UCSD-AML1 (cell line): ENCODE measurements around the gene SETD3.

Experiments used
- DNase-seq: peaks from one replicate; lab custom pipeline; 2025; ENCODE audit not compliant: unreplicated experiment; lab: John Stamatoyannopoulos, UW

The SETD3 gene

DNA sequence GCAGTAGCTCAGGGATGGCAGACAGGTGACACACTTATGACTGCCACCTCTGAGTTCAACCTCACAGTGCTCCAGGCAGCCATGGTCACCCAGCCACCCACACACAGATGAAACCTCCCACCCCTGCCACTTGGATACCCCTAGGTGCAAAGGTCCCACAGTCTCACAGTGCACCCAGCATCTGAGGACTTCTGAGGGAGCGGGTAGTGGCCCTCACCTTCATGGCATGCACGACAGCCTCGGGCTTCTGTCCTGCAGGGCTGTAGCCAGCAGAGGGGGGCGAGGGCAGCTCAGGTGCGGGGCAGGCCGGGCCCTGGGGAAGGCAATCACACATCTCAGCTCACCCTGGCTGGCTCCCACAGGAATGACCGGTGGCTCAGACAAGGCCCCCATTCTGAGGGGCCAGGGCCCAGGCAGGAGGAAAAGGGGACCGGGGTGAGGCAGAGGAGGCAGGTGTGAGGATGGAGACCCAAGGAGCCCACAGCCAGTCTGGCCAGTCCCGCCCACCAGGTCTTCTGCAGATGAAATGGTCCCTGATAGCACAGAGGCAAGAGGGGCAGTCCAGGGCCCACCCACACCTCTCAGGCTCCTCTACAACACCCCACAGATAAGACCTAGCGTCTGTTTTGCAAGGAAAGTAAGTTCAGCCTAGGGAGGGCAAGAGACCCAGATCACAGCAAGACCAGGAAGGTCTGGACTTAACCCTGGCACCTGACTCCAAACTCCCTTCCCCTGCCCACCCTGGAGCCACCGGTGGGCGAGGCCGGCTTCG is 36.4 kb upstream of the SETD3 start:
- DNase-seq: no peak

DNA sequence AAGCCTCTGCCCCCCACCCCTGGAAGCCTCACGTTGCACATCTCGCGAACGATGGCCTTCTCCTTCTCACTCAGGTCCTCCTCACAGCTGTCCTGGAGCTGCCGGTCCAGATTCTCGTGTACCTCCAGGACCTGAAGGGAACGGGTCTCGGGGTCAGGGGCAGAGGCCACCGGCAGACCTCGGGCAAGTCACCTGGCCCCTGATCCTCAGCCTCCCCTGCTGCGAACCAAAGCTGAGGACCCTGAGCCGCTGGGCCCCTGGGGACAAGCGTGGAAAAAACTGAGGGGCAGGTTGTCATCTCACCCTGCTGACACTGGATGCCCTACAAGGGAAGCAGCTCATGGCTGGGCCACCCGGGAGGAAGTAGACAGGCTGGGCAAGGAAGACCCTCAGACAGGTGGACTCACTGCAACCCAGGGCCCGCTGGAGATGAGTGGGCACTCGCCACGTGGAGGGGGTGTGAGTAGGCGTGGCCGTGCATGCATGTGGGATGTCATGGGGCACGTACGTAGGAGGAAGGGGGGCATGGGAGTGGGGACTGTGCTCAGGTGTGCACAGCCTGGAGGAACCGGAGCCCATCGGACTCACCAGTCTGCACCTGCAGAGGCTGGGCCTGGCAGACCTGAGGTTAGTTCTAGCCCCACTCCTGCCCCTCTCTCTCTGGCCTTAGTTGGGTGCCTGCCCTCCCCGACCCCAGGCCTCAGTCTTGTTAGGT is 35.7 kb upstream of the SETD3 start:
- no peak for DNase-seq

GRCh38 chr14:99515301-99516155 is 34.9 kb upstream of the SETD3 start:
- DNase-seq: no peak

DNA sequence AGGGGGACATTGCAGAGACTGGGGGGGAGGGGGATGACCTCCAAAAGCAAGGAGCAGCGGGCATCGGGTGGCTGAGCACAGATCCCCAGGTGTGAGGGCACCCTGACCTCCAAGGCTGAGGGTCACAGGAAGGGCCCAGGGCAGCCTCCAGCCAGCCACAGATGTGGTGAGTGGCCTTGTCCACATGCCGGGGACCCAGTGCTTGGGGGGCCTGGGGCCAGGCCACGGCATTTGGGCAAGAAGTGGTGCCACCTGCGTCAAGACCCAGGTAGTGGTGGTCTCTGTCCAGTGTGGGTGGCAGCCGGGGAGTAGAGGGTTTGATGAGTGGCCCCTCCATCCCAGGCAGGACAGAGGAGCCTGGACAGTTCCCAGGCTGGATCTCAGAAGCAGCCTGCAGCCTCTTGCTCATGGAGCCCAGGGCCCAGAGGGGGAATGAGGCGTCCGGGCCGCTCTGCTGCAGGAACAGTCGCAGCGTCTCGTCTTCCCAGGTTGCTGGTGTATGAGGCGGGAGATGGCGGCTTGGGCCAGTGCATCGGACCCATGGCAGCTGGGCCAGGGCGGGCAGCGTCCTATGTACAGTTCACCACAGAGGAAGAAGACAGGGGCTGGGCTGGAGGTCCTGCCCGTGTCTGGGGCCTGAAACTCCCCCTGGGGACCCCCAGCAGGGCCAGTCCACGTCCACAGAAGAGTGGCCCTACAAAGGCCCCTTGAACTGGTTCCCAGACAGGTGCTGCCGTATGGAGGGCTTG is 34.1 kb upstream of the SETD3 start:
- no peak for DNase-seq

DNA sequence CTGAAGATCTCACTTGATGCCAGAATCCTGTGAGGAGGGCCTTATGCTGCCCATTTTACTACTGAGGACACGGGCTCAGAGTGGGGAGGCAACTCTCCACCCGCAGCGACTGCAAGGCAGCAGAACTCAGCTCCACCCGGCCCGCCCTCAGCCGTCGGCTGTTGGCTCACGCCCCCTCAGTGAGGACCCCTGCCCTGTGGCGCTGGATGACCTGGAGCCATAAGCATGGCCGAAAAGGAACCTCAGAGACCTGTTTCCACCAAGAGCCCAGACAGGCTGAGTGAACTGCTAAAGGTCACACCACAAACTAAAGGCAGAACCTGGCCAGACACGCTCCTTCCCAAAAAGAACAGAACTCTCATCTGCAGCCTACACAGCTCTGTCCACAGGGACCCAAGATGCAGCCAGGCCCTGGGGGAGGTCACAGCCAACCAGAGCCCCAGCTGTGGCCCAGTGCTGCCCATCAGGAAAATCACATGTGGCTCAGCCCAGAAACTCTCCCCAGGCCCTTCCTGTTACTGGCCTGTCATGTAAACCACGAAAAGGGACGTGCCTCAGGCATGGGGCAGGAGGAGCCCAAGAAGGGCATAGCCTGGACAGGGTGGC is 33.4 kb upstream of the SETD3 start:
- no peak for DNase-seq

DNA sequence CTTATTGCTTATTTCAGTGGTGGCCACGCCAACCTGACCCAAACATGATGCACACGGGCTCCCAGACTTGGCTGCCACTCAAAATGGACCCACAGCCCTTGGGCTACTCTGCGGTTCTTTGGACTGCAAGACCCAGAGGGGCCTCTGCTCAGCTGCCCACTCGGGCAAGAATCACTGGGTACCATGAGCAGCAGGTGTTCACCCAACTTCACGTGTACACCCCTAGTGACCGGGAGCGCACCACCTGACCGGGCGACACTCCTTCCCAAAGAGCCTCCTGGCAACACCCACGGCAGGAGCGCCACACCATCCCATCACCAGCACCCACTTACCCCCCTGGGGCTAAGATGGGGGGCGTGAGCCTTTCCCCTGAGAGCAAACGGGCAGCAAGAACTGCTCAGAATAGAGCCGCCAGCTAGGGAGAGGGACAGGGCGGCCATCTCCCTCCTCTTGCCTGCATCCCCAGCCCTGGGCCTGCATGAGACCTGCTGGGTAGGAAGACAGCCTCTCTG is 32.6 kb upstream of the SETD3 start:
- DNase-seq: no peak

DNA sequence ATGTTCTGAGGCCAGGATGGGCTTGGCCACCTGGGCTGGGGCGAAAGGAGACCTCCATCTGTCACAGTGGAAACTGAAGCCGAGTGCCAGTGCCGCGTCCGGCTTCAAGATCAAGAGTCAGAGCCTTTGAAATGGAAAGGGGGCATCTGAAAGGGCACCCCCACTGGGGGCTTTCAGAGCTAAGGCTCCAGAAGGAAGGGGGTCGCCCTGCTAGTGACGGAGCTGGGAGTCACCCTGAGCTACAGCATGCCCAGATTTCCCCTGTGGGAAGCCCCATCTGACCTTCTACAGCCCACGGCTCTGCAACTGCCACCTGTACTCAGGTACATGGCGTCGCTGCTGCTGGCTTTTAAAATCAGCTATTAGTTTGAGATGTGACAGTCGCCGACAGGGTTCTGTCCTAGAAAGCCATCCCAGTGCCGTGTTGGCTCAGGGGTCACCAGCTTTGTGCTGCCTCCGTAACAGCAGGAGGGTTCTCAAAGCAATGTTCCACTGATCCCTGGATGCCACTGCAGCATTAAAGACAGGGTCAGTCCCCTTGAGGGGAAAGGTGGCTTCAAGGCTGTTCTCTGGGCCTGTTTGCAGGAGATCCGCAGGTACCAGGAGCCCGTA is 32.0 kb upstream of the SETD3 start:
- no peak for DNase-seq

- DNase-seq: no peak
Observed at GRCh38 chr14:99512110-99512449, 31.4 kb upstream of the SETD3 start.

DNA sequence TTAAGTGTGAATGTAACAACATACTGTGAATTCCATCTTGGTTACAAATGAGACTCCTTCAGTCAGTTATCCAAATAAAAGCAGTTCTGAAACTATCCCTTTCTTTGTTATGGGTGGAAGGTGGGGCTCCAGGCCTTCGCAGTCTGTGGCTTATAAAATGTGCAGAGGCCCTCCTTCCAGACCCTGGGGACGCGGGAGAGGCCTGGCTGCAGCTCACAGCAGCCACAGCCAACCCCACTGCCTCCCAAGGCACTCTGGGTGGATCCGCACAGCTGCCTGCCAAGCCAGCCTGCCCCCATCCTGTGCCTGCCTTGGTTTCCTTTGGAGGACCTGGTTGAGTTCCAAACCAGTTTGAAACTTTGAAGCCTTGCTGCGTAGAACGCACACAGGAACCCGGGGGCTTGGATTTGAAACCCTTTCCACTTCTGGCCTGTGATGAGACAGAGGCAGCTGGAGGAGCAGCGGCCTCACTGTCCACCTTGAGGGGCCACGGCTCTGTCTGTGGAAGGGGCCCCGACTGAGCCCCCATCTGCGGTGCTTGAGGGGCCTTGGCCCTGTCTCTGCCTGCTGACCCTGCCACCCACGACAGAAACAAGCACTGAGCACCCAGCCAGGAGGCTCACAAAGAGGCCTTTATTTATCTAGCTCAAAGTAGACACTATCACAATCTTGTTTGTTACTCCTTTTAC is 30.9 kb upstream of the SETD3 start:
- DNase-seq: no peak

- no peak for DNase-seq
Observed at GRCh38 chr14:99510556-99511139, 30.0 kb upstream of the SETD3 start.

DNA sequence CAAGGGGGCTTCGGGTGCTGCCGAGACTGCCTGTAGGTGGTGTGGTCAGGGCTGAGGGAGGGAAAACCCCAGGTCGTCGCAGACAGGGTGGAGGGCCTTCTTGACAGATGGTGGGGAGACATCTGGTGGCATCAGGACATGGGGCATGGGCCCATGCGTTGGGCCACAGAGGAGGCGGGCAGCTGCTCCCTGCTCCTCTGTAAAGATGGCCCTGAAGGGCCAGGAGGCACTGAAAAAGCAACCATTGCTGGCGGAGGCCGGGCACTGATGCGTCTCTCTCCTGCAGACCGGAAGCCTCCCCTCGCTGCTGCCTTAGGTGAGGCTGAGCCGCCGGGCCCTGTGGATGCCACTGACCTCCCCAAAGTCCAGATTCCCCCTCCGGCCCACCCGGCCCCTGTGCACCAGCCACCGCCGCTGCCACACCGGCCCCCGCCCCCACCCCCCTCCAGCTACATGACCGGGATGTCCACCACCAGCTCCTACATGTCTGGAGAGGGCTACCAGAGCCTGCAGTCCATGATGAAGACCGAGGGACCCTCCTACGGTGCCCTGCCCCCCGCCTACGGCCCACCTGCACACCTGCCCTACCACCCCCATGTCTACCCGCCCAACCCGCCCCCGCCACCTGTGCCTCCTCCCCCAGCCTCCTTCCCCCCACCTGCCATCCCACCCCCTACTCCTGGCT is 29.4 kb upstream of the SETD3 start:
- no peak for DNase-seq

DNA sequence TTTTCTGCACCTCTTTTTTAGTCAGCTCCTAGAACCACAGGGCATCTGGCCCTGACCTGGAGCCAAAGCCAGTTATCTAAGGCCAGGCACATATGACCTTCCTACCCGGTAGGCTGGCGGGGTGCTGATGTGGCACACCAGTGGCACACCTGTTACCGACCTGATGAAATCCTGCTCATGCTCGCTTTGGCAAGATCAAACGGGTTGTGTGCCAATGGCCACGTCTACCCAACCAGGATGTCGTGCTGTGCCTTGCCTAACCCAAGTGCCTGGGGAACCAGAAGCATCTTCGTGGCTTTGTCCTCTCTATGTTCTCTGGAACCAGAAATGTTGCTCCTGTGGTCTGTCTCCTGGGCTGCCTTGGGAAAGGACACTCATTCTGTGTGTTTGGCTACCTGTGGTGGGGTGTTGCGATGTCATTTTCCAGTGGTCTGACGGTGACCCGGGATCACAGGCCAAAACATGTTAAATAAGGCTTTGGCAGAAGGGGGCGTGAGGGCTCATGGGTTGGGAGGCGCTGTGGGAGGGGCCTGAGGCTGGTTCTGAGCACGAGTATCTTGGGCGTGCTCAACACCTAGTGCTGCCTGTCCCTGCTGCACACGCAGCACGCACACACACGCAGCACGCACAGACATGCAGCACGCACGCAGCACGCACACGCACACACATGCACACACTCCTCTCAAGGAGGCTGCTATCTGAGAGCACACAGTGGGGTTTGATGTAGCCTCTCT is 28.4 kb upstream of the SETD3 start:
- no peak for DNase-seq

DNA sequence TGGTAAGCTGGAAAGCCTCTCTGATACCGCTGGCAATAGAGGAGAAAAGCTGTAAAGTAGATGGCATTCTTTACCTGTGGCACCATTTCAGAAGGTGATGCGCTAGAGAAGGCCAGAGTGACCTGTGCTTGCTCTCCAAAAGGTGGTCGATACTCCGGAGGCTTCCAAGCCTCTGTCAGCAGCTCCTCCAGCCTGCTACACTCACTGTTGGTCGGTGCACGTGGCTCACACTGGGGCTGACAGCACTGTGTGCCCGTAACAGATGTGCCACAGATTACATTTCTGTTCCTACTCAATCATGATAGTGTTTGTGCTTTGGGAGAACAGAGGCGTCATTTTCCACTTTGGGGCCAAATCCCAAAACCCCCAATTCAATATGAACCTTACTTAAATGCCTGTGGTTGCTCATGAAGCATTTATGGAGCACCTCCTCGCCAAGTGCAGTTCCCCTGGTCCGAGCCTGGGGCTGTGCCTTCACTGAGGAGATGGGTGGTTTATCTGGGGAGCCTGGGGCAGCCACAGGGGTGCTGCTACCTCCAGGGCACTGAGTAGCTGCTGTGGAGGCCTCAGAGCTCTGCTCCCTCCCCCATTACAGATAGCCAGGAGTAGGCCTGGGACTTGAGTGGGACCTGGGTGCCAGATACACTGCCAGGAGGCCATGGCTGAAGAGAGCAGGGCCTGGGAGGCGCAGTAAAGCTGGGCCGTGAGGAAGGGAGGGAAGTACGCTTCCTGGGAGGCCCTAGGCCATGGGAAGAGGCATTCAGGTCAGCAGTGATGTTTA is 27.4 kb upstream of the SETD3 start:
- no peak for DNase-seq

DNA sequence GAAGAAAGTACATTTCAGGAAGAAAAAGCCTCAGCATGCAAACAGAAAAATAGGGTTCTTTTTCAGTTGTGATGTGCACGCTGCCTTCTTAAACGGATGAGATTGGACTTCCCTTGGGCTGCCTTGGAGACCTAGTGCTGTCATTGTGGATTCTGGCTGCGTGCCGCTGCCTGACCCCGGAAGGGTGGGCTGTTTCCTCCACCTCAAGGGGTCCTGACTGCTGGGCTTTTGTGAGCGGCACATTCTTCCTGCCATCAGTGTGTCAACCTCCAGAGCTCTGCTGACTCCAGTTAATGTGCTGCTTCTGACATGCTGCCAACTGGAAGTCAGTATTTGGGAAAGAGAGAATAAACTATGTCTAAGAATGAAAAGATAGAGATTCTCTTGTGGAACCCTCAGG is 25.6 kb upstream of the SETD3 start:
- no peak for DNase-seq

- DNase-seq: no peak
Observed at GRCh38 chr14:99505089-99505488, 24.4 kb upstream of the SETD3 start.

DNA sequence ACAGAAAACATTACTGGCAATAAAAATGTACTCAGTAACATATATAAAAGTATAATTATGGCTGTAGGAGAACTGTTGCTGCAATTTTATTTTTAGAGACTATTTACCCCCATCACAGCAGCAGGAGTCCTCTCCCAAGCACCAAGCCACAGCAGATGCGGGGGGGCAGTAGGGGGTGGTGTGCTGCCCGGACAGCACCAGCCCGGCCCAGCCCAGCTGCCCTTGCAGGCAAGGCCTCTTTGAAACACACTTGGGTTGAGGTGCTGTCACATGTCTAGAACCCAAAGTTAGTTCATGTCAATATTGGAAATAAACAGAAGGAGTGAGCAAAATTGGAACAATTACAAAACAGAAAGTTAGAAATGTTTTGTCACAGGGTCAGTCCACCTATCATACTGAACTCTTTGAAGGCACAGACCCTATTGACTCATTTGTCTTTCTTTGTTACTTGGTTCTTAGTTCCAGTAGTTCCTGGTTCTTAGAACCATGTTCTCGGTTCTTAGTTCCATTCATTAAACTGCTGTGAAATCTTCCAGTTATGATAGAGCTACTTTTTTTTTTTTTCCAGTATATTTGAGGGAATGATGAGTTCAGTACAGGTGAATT is 23.3 kb upstream of the SETD3 start:
- DNase-seq: no peak

GRCh38 chr14:99502989-99503421 is 22.3 kb upstream of the SETD3 start:
- no peak for DNase-seq
